Smooth muscle cell (in vitro differentiated cells): ENCODE results near the gene RIPPLY3. TPM values are rescaled to one million over a fixed set of nuclear protein-coding genes. Genes with fewer than 3 reads are reported as not detected.

Source experiments
- DNase-seq: peaks from one replicate; lab custom pipeline; 2025; ENCODE audit not compliant: unreplicated experiment; lab: John Stamatoyannopoulos, UW
- H2AFZ ChIP-seq: fragments of 200-600 bp; sonication (generic); 2 replicates; pipeline ENCODE4 v1.6.0; 2016; ENCODE audit warnings: antibody characterized with exemption, low read depth, mild to moderate bottlenecking
- H3F3A ChIP-seq: fragments of 200-600 bp; sonication (generic); 2 replicates; pipeline ENCODE4 v1.6.0; 2017; ENCODE audit warnings: antibody characterized with exemption, low read depth
- H3K27ac ChIP-seq: fragments of 200-600 bp; sonication (generic); 2 replicates; pipeline ENCODE4 v1.5.1; 2016; ENCODE audit warnings: low read depth, mild to moderate bottlenecking
- H3K27me3 ChIP-seq: fragments of 200-600 bp; sonication (generic); 2 replicates; pipeline ENCODE4 v1.6.1; 2016; ENCODE audit warnings: low read depth, mild to moderate bottlenecking
- H3K36me3 ChIP-seq: fragments of 200-600 bp; sonication (generic); 2 replicates; pipeline ENCODE4 v1.5.1; 2016; ENCODE audit warnings: low read depth
- H3K4me1 ChIP-seq: fragments of 200-600 bp; sonication (generic); 2 replicates; pipeline ENCODE4 v1.5.1; 2016; ENCODE audit warnings: low read depth
- H3K4me2 ChIP-seq: fragments of 200-600 bp; sonication (generic); 2 replicates; pipeline ENCODE4 v1.6.0; 2016; ENCODE audit warnings: mild to moderate bottlenecking
- H3K4me3 ChIP-seq: fragments of 200-600 bp; sonication (generic); 2 replicates; pipeline ENCODE4 v1.5.1; 2016; ENCODE audit warnings: mild to moderate bottlenecking
- H3K79me2 ChIP-seq: fragments of 200-600 bp; sonication (generic); 2 replicates; pipeline ENCODE4 v1.6.0; 2016; ENCODE audit warnings: low read depth, mild to moderate bottlenecking
- H3K9ac ChIP-seq: fragments of 200-600 bp; sonication (generic); 2 replicates; pipeline ENCODE4 v1.6.0; 2016; ENCODE audit warnings: low read depth
- H3K9me3 ChIP-seq: fragments of 200-600 bp; sonication (generic); replicated peaks from 2 replicates; pipeline ENCODE4 v1.5.1; 2016; ENCODE audit warnings: low read depth
- H4K20me1 ChIP-seq: fragments of 200-600 bp; sonication (generic); 2 replicates; pipeline ENCODE4 v1.6.0; 2016; ENCODE audit warnings: low read depth
- WGBS: methylation state at CpG from one replicate; pipeline ENCODE4 v1.1.7; 2016; ENCODE audit warnings: low lambda C conversion rate; 5-methylcytosine and 5-hydroxymethylcytosine counted together
- polyA plus RNA-seq: library from polyadenylated mRNA; unstranded; fragments of >200 nt; fragmentation: Nextera tagmentation; extraction: Ambion mirVana; gene quantifications from 2 replicates; pipeline ENCODE4 v1.2.1, GENCODE V29; 2016
- total RNA-seq: library from RNA; depleted of rRNA; stranded (reverse); fragments of >200 nt; gene quantifications from 2 replicates; pipeline ENCODE4 v1.2.3, GENCODE V29; 2014
- TF ChIP-seq, protein P1 (sequence below): fragments of 200-600 bp; sonication (generic); IDR thresholded peaks from 2 replicates; pipeline ENCODE4 v1.5.1; 2017; ENCODE audit warnings: borderline replicate concordance, mild to moderate bottlenecking, antibody characterized with exemption; ENCODE audit not compliant: insufficient read depth, poor library complexity, severe bottlenecking

RIPPLY3 gene
- total and polyA plus RNA-seq, 2 experiments from 2014 or later: not detected

DNA sequence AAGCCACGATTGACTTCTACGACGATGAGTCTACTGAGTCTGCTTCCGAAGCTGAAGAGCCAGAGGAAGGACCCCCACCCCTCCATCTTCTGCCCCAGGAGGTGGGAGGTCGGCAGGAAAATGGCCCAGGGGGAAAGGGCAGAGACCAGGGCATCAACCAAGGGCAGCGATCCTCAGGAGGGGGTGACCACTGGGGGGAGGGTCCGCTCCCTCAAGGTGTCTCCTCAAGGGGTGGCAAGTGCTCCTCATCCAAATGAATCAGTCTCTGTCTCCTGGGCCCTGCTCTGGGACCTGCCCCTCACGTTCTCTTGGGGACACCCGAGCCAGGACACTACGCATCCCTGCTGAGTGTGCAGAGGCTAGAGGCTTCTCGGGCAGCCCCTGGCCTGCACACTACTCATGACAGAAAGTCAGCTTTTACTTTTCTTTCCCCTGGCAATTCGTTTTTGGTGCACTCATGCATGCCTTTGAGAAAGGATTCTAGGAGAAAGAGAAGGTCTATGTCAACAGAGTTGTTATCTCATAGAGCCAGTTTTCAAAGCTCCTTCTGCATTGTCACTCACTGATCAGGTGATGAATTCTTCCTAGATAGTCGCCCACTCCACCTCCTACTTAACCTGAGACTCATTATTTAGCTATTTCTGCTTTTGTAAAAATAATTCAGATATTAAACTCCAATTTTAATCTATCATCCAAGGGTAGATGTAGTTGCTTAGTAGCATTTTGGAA is 11.6 kb downstream of the RIPPLY3 start:
- DNase-seq: no peak
- no peak overlapping the region for H3K4me3 ChIP-seq
- H2AFZ ChIP-seq: no peak overlapping the region
- WGBS: 83% methylated on average over 13 of the region's 13 CpGs
- no peaks in the 10 kb centered on the region for H4K20me1 ChIP-seq
- no peaks in the 10 kb centered on the region for H3K79me2 ChIP-seq
- H3K4me1 ChIP-seq: no peaks in the 10 kb centered on the region
- no peaks in the 10 kb centered on the region for H3K36me3 ChIP-seq
- H3F3A ChIP-seq: no peaks in the 10 kb centered on the region
- no peak overlapping the region for H3K4me2 ChIP-seq
- H3K27ac ChIP-seq: no peak overlapping the region
- TF ChIP-seq, protein P1, sequence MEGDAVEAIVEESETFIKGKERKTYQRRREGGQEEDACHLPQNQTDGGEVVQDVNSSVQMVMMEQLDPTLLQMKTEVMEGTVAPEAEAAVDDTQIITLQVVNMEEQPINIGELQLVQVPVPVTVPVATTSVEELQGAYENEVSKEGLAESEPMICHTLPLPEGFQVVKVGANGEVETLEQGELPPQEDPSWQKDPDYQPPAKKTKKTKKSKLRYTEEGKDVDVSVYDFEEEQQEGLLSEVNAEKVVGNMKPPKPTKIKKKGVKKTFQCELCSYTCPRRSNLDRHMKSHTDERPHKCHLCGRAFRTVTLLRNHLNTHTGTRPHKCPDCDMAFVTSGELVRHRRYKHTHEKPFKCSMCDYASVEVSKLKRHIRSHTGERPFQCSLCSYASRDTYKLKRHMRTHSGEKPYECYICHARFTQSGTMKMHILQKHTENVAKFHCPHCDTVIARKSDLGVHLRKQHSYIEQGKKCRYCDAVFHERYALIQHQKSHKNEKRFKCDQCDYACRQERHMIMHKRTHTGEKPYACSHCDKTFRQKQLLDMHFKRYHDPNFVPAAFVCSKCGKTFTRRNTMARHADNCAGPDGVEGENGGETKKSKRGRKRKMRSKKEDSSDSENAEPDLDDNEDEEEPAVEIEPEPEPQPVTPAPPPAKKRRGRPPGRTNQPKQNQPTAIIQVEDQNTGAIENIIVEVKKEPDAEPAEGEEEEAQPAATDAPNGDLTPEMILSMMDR: no peak
- no peaks in the 10 kb centered on the region for H3K27me3 ChIP-seq
- no peak overlapping the region for H3K9ac ChIP-seq
- no peaks in the 10 kb centered on the region for H3K9me3 ChIP-seq

DNA sequence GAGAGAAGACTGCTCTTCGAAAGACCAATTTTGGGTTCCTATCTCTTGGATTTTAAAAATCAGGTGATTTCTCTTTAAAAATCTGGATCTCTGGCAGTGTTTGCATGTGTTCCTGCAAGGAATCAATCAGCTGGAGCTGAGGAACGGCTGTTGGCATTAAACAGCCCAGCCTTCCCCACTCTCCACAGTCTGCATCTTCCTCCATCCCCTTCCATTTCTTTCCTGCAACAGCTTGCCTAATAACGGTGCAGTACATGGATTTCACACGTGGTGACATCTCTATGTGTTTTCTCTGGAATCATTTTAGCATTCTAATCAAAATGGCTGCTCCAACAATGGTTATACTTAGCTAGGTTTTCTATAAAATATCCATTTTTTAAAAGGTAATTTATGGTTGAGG is 20.0 kb downstream of the RIPPLY3 start:
- Histone ChIP-seq H3K27ac (no peak overlapping the region), H2AFZ (no peak overlapping the region), H3F3A (no peaks in the 10 kb centered on the region), H3K9me3 (no peaks in the 10 kb centered on the region), H3K4me2 (no peak overlapping the region), H3K79me2 (no peaks in the 10 kb centered on the region), H3K9ac (no peak overlapping the region), H3K4me1 (no peaks in the 10 kb centered on the region), H3K36me3 (no peaks in the 10 kb centered on the region), H3K27me3 (no peaks in the 10 kb centered on the region), H3K4me3 (no peak overlapping the region), H4K20me1 (no peaks in the 10 kb centered on the region)
- 62% methylated on average over 4 of the region's 4 CpGs for WGBS
- TF ChIP-seq, protein P1: no peak
- DNase-seq: no peak

DNA sequence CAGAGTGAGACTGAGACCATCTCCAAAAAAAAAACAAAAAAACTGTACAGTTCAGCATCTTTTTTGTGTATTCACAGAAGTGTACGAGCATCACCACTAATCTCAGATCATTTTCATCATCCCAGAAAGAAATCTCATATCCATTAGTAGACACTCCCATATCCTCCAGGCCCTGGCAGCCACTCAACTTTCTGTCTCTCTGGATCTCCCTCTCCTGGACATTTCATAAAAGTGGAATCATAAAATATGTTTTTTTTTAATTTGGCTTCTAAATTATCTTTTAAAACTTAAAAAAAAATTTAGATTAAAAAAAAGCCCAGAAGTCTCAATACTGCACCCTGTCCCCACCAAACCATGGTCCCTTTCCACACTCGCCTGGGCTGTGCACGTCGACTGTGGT is 22.1 kb downstream of the RIPPLY3 start:
- DNase-seq: no peak
- 92% methylated on average over 4 of the region's 4 CpGs for WGBS
- H3K36me3 ChIP-seq: no peaks in the 10 kb centered on the region
- H3K79me2 ChIP-seq: no peaks in the 10 kb centered on the region
- H3F3A ChIP-seq: no peaks in the 10 kb centered on the region
- H3K4me1 ChIP-seq: no peaks in the 10 kb centered on the region
- no peaks in the 10 kb centered on the region for H3K27me3 ChIP-seq
- TF ChIP-seq, protein P1: no peak
- no peak overlapping the region for H3K4me3 ChIP-seq
- H2AFZ ChIP-seq: no peak overlapping the region
- no peak overlapping the region for H3K27ac ChIP-seq
- H3K4me2 ChIP-seq: no peak overlapping the region
- H3K9ac ChIP-seq: no peak overlapping the region
- H4K20me1 ChIP-seq: no peaks in the 10 kb centered on the region
- no peaks in the 10 kb centered on the region for H3K9me3 ChIP-seq

DNA sequence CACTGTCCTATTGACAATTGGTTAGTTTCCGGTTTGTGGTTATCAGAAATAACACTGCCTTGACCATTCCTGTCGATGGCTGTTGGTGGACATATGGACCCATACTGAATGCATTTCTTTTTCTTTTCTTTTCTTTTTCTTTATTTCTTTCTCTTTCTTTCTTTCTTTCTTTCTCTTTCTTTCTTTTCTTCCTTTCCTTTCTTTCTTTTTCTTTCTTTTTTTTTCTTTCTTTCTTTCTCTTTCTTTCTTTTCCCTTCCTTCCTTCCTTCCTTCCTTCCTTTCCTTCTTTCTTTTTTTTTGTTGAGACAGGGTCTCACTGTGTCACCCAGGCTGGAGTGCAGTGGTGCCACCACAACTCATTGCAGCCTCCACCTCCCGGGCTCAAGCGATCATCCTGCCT is 24.4 kb downstream of the RIPPLY3 start:
- H2AFZ ChIP-seq: no peak overlapping the region
- no peak overlapping the region for H3K4me3 ChIP-seq
- H3K79me2 ChIP-seq: no peaks in the 10 kb centered on the region
- no peaks in the 10 kb centered on the region for H4K20me1 ChIP-seq
- H3K4me2 ChIP-seq: no peak overlapping the region
- no peak for DNase-seq
- H3F3A ChIP-seq: no peaks in the 10 kb centered on the region
- no peak overlapping the region for H3K27ac ChIP-seq
- no peaks in the 10 kb centered on the region for H3K4me1 ChIP-seq
- H3K9me3 ChIP-seq: no peaks in the 10 kb centered on the region
- no peaks in the 10 kb centered on the region for H3K36me3 ChIP-seq
- TF ChIP-seq, protein P1: no peak
- H3K9ac ChIP-seq: no peak overlapping the region
- WGBS: 95% methylated on average over 4 of the region's 4 CpGs
- no peaks in the 10 kb centered on the region for H3K27me3 ChIP-seq
